K562 (cell line): Measurements from ENCODE around the gene MYL6B. TPM values are rescaled to one million over a fixed set of nuclear protein-coding genes. Genes with fewer than 3 reads are reported as not detected.

ENCODE experiments used
- ETS2 ChIP-seq: IDR thresholded peaks from 2 replicates; pipeline ENCODE4 v1.6.1; 2016; ENCODE audit warnings: borderline replicate concordance, missing genetic modification characterization, mild to moderate bottlenecking, moderate library complexity, missing compliant biosample characterization; ENCODE audit not compliant: poor library complexity, severe bottlenecking
- FOXK1 ChIP-seq: sonication (generic); formaldehyde crosslinking; IDR thresholded peaks from 2 replicates; pipeline ENCODE4 v1.8.0; 2022; ENCODE audit warnings: missing genetic modification reagents, mild to moderate bottlenecking, borderline replicate concordance
- FUS ChIP-seq: fragments of 200-400 bp; formaldehyde crosslinking; optimal IDR thresholded peaks from 2 replicates; pipeline ENCODE3; 2017; ENCODE audit warnings: low read depth, low read length
- GTF2B ChIP-seq: IDR thresholded peaks from 2 replicates; pipeline ENCODE4 v1.6.1; 2011; ENCODE audit not compliant: insufficient read length; ENCODE audit errors: extremely low read depth
- KLF10 ChIP-seq: fragments of 250-450 bp; sonication (Bioruptor Pico); IDR thresholded peaks from 2 replicates; pipeline ENCODE4 v1.6.1; 2021; ENCODE audit warnings: matching md5 sums
- MTA3 ChIP-seq: fragments of 450-650 bp; formaldehyde crosslinking; IDR thresholded peaks from 2 replicates; pipeline ENCODE4 v1.6.1; 2017; ENCODE audit warnings: mild to moderate bottlenecking, borderline replicate concordance
- RBBP5 ChIP-seq: fragments of 200-600 bp; sonication (generic); IDR thresholded peaks from 2 replicates; pipeline ENCODE4 v1.6.1; 2012; ENCODE audit warnings: borderline replicate concordance, mild to moderate bottlenecking, low read length, control low read depth, inconsistent platforms; ENCODE audit not compliant: insufficient read depth, poor library complexity, severe bottlenecking
- SIN3A ChIP-seq, 2 experiments: fragments of 150-350 bp in 1 of 2; IDR thresholded peaks; 2 replicates each; pipeline ENCODE4 v1.6.1; 2011 to 2016; ENCODE audit warnings: borderline replicate concordance in 2 of 2, low read depth in 2 of 2, low read length in 2 of 2, mild to moderate bottlenecking in 2 of 2, moderate library complexity in 2 of 2; ENCODE audit not compliant: control insufficient read depth in 1 of 2
- SNAPC5 ChIP-seq: fragments of 250-450 bp; sonication (Bioruptor Pico); IDR thresholded peaks from 2 replicates; pipeline ENCODE4 v1.8.0; 2021; ENCODE audit warnings: moderate library complexity, mild to moderate bottlenecking, inconsistent platforms
- THRB ChIP-seq: fragments of 450-650 bp; formaldehyde crosslinking; conservative IDR thresholded peaks from 2 replicates; pipeline ENCODE4 v1.4.0; 2022; ENCODE audit warnings: mild to moderate bottlenecking, missing genetic modification characterization
- XRCC5 ChIP-seq: fragments of 200-400 bp; formaldehyde crosslinking; IDR thresholded peaks from 2 replicates; pipeline ENCODE4 v1.6.1; 2017; ENCODE audit warnings: low read depth, mild to moderate bottlenecking, low read length
- YBX1 ChIP-seq: fragments of 450-650 bp; IDR thresholded peaks from 2 replicates; pipeline ENCODE4 v1.7.1; 2016; ENCODE audit warnings: mild to moderate bottlenecking
- ZBTB9 ChIP-seq: fragments of 450-650 bp; formaldehyde crosslinking; IDR thresholded peaks from 2 replicates; pipeline ENCODE4 v1.4.0; 2020; ENCODE audit warnings: mild to moderate bottlenecking, moderate library complexity
- ZNF41 ChIP-seq: fragments of 250-450 bp; sonication (Bioruptor Pico); conservative IDR thresholded peaks from 2 replicates; pipeline ENCODE4 v1.4.0; 2020; ENCODE audit warnings: mild to moderate bottlenecking
- ZNF431 ChIP-seq: sonication (generic); formaldehyde crosslinking; IDR thresholded peaks from 2 replicates; pipeline ENCODE4 v1.8.0; 2022; ENCODE audit warnings: mild to moderate bottlenecking, missing genetic modification reagents
- polyA plus RNA-seq, 8 experiments: library from polyadenylated mRNA; depleted of rRNA in 4 of 8; stranded (reverse) in 5 of 8; unstranded in 3 of 8; fragments of >200 nt; fragmentation: Nextera tagmentation in 2 of 8; fragmentation: Illumina TruSeq in 1 of 8; extraction: Ambion mirVana in 2 of 8; extraction: Trizol in 1 of 8; gene quantifications; 2 replicates each; pipeline versions ENCODE4 v1.2.1 to v1.2.3, GENCODE V29; 2011 to 2014; ENCODE audit warnings: inconsistent platforms in 1 of 8, missing spikeins in 1 of 8
- total RNA-seq, 7 experiments: library from RNA; depleted of rRNA in 6 of 7; stranded (reverse); fragments of >200 nt in 6 of 7; fragmentation: Illumina TruSeq in 2 of 7; extraction: Trizol in 2 of 7; gene quantifications; 2 replicates each; pipeline versions ENCODE4 v1.2.1 to v1.2.3, GENCODE V29; 2011 to 2021; ENCODE audit warnings: low replicate concordance in 1 of 7
- TF ChIP-seq, protein P1 (sequence below), 2 experiments: fragments of 450-650 bp; IDR thresholded peaks; 2 replicates each; pipeline ENCODE4 v1.6.1; 2016
- TF ChIP-seq, protein P2 (sequence below), 2 experiments: IDR thresholded peaks in 1 of 2; conservative IDR thresholded peaks in 1 of 2; 2 replicates each; pipeline ENCODE4 v1.6.1; 2016; ENCODE audit warnings: low read depth in 2 of 2, mild to moderate bottlenecking in 1 of 2, missing compliant biosample characterization in 1 of 2, missing genetic modification characterization in 1 of 2, moderate library complexity in 1 of 2

The MYL6B gene
- total and polyA plus RNA-seq, 9 of the 15 experiments (the other 6 are each of a cell fraction or from before 2014, with no cell fraction given), result 42.8 to 77.3 (median 68.6) TPM

DNA sequence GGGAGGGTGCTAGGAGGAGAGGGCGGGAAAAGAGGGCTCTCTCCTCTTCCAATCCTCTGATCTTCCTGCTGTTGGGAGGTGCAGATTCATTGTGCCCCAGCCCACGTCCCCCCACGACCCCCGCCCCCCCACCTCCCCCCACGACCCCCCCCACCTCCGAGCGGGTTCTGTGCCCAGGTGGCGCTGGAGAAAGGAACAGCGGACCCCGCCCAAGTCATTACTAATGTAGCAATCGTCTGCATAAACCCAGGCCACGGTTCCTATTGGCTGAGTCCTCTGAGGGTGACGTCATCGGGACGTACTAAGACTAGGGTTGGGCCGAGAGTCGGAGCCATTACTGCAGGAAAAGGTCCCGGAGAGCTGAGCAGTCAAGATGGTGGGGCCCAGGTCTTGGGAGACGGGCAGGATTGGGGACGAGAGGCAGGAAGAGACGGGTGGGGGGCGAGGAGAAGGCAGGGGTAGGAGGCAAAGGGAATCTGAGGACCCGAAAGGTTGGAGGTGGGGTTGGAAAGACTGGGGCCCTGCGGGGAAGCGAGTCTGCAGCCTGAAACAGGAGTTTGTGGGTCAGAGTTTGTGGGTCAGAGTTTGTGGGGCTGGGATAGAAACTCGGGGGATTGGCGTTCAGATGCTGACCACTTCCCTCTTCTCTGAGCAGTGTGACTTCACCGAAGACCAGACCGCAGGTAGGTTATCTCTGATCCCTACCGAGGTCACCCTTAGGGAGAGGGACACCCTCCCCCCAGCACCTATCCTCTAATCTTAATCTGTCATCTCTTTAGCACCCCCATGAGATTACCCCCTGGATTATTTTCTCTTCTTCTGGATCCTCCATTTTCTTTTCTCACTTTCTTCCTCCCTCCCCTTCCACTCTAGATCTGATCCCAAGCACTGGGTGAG is 5.9 kb downstream of the MYL6B start, which contains the start of gene MYL6 (continued):
- no peak for TF ChIP-seq RBBP5
- TF ChIP-seq SNAPC5 (CRISPR knock-in tag), result no peak
- no peak for TF ChIP-seq FUS
- TF ChIP-seq MTA3, result peak; percentile 24
- TF ChIP-seq GTF2B, result peak; percentile 71
- peak; percentile 32 to 34; a peak in 1 of 4 replicates for TF ChIP-seq SIN3A (IDR thresholded peaks at IDR 0.05; ENCODE audit: borderline replicate concordance in 2 of 2, control insufficient read depth in 1 of 2, low read depth in 2 of 2, low read length in 2 of 2)
- TF ChIP-seq, protein P1, sequence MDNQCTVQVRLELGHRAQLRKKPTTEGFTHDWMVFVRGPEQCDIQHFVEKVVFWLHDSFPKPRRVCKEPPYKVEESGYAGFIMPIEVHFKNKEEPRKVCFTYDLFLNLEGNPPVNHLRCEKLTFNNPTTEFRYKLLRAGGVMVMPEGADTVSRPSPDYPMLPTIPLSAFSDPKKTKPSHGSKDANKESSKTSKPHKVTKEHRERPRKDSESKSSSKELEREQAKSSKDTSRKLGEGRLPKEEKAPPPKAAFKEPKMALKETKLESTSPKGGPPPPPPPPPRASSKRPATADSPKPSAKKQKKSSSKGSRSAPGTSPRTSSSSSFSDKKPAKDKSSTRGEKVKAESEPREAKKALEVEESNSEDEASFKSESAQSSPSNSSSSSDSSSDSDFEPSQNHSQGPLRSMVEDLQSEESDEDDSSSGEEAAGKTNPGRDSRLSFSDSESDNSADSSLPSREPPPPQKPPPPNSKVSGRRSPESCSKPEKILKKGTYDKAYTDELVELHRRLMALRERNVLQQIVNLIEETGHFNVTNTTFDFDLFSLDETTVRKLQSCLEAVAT (IDR thresholded peaks at IDR 0.05), result peak; percentile 94 to 95
- no peak for TF ChIP-seq YBX1
- TF ChIP-seq ETS2 (tag), result no peak
- TF ChIP-seq, protein P2, sequence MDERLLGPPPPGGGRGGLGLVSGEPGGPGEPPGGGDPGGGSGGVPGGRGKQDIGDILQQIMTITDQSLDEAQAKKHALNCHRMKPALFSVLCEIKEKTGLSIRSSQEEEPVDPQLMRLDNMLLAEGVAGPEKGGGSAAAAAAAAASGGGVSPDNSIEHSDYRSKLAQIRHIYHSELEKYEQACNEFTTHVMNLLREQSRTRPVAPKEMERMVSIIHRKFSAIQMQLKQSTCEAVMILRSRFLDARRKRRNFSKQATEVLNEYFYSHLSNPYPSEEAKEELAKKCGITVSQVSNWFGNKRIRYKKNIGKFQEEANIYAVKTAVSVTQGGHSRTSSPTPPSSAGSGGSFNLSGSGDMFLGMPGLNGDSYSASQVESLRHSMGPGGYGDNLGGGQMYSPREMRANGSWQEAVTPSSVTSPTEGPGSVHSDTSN (CRISPR knock-in tag; IDR thresholded peaks at IDR 0.05; ENCODE audit: low read depth), result no peak
- TF ChIP-seq, protein P2 (tag; conservative IDR thresholded peaks at IDR 0.05; ENCODE audit: low read depth), result no peak
- peak; percentile 91 for TF ChIP-seq ZBTB9
- TF ChIP-seq XRCC5, result no peak
- TF ChIP-seq KLF10 (CRISPR knock-in tag), result no peak
- peak; percentile 80; the same call in 1 of the 2 replicates for TF ChIP-seq FOXK1 (CRISPR knock-in tag)
- TF ChIP-seq ZNF41 (CRISPR knock-in tag), result no peak
- TF ChIP-seq THRB, result peak; percentile 99
- TF ChIP-seq ZNF431 (CRISPR knock-in tag), result peak; percentile 42; the same call in 1 of the 2 replicates
